ENCODE data around the gene WNK1. TPM values are rescaled to one million over a fixed set of nuclear protein-coding genes. Genes with fewer than 3 reads are reported as not detected.

WNK1 gene
- total and polyA plus RNA-seq, 2 donors (not counting 3 experiments of a cell fraction or from before 2014, with no cell fraction given): 46.3 to 108 TPM

GRCh38 chr12:739349-739748 is 13.0 kb upstream of the WNK1 start:
- Histone ChIP-seq H3K4me1 (ENCODE audit: control insufficient read depth, extremely low read depth, insufficient read depth, low read length) (peaks cover 16% of the 10 kb centered on the region), H2AFZ (ENCODE audit: low read depth, low read length) (no peak overlapping the region), H3K9ac (replicated peaks; ENCODE audit: extremely low read depth, insufficient read depth, low read length) (no peak overlapping the region), H3K79me2 (ENCODE audit: control insufficient read depth, insufficient read depth, low read length) (no peaks in the 10 kb centered on the region), H3K9me3 (replicated peaks; ENCODE audit: control insufficient read depth, insufficient read depth, low read length) (no peaks in the 10 kb centered on the region), H3K27me3 (ENCODE audit: control insufficient read depth in 2 of 2, insufficient read depth in 2 of 2, low read length in 2 of 2) (no peaks in the 10 kb centered on the region), H4K20me1 (replicated peaks; ENCODE audit: control insufficient read depth, extremely low read depth, insufficient read depth, low read length) (no peaks in the 10 kb centered on the region), H3K4me2 (ENCODE audit: insufficient read depth, low read length) (no peak overlapping the region), H3K36me3 (ENCODE audit: control insufficient read depth in 2 of 2, extremely low read depth in 1 of 2, insufficient read depth in 2 of 2, low read length in 2 of 2) (no peaks in the 10 kb centered on the region), H3K27ac (ENCODE audit: insufficient read depth, low read depth, low read length) (no peak overlapping the region), H3K4me3 (replicated peaks in 1 of 3; ENCODE audit: insufficient read depth in 1 of 3, low read depth in 1 of 3, low read length in 3 of 3) (no peak overlapping the region), H3K9me1 (replicated peaks; ENCODE audit: control insufficient read depth, extremely low read depth, insufficient read depth, low read length) (no peaks in the 10 kb centered on the region)
- POLR2A ChIA-PET: interaction anchor here (0.6 kb wide), 1 partner anchor 203 kb away, joined by 3 read pairs; no protein-coding TSS in a partner anchor
- intact Hi-C loops (cut with micrococcal nuclease) (no loop called here), dilution Hi-C loops (cut with MboI; ENCODE audit: extremely low pct_ligation_motif_present, low sequenced_read_pairs) (no loop called here)
- FAIRE-seq: no peak
- DNase-seq (ENCODE audit: low read depth, low spot score): no peak
- CTCF ChIA-PET: interaction anchor here (0.8 to 3.2 kb wide), 4 partner anchors 11 to 169 kb away, joined by 3 to 29 read pairs (median 6); partner anchors contain the start of gene WNK1
- BruUV-seq (replicated peaks): no TSS peak
- TF ChIP-seq MYC (IDR thresholded peaks at IDR 0.05; ENCODE audit: low read depth, low read length) (no peak), FOS (IDR thresholded peaks at IDR 0.05; ENCODE audit: borderline replicate concordance, insufficient read depth, low read length) (no peak), POLR2AphosphoS5 (IDR thresholded peaks at IDR 0.05; ENCODE audit: insufficient read depth, low read depth, low read length) (no peak), EZH2 (IDR thresholded peaks at IDR 0.05; ENCODE audit: borderline replicate concordance, low read depth, low read length, severe bottlenecking) (no peak), MAX (IDR thresholded peaks at IDR 0.05; ENCODE audit: insufficient read depth, insufficient read length) (no peak), POLR2A (IDR thresholded peaks at IDR 0.05; ENCODE audit: low read depth, low read length) (no peak), JUN (IDR thresholded peaks at IDR 0.05; ENCODE audit: borderline replicate concordance, insufficient read depth, insufficient read length, low read depth) (no peak), CTCF (IDR thresholded peaks at IDR 0.05; ENCODE audit: extremely low read depth in 1 of 2, insufficient read depth in 1 of 2, low read depth in 1 of 2, low read length in 2 of 2) (no peak), GATA2 (IDR thresholded peaks at IDR 0.05; ENCODE audit: insufficient read depth, insufficient read length, low read depth, low read length) (no peak)

Measured in endothelial cell of umbilical vein (primary cell).